COLO668 (cell line): Measurements from ENCODE around the gene WDR64.
A peak's percentile ranks its signal among the peaks of the same experiment; 100 is the strongest.

Experiments used
- DNase-seq: peaks from one replicate; lab custom pipeline; 2025; ENCODE audit not compliant: unreplicated experiment; lab: John Stamatoyannopoulos, UW

WDR64 gene

DNA sequence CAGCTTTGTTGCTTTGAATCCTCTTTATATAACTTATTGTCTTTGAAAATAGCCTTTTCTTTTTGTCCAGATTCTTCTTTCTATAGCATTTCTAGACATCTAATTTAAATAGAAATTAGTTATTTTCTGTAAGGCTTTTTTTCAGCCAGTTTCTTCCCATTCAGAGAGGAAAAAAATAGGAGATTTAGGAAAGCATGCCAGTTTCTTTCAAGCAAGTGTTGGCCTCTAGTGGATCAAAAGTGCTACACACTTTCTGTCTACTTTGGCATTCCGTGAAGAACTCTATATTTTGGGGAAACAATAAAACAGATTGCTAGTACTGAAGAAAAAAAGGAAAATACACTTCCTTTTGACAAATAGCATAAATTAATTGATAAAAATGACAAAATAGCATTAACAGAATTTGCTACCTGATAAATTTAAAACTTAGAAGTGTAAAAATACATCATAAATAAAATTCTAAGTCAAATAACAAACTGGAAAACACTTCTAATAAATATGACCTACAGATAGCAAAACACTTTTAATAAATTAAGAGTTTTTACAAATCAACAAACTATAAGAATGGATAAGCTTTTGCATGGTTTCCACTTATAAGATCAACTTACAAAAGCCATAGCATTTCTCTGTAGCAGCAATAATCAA is 182.8 kb downstream of the WDR64 start:
- DNase-seq: no peak

DNA sequence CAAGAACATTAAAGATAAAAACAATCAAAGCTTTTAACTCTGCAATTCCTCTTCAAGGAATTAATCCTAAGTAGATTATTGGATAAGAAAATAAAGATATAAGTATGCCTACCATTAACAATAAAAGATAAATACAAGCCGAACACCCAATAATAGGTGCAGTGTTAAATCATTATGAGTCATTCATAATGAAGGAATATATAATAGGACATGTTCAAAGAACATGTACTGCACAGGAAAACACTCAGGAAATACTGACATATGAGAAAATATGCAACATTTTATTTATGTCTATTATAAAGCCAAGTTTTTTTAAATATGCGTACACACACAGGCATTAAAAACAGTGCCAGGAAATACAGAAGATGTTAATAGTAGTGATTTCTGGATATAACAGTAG is 184.9 kb downstream of the WDR64 start:
- DNase-seq: no peak

DNA sequence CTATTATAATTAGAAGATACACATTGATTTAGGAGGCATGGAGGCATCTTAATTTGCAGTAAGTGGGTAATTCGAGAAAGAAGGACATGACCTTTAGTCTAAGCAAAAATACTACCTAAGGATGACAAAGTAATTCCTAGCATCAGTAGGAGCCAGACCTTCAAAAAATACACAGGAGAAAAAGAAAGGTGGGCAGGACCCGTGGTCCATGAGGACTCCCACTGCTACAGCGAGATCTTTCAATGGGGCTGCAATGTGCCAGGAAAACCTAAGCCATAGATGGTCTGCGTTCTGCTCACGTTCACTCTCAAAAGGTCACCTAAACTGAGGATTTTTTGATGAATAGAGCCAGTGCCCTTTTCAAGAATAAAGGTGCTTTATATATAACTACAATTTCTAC is 185.3 kb downstream of the WDR64 start:
- no peak for DNase-seq

DNA sequence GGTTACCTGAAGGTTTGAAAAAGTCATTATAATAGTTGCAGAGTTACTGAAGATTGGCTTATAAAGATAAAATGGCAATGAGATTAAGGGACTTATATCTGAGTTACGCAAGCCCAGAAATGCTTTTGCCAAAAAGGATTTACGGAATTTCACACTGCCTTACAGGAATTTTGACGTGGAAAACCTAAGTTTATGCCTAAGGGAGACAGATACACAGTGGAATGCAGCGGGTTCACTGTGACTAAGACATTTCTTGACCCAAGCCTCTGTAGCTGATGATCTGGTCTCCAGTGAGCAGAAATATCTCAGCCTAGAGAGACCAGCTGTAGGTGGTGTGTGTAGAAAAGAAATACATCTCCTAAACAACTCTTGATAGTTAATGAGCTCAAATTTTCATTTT is 185.8 kb downstream of the WDR64 start:
- DNase-seq: no peak

DNA sequence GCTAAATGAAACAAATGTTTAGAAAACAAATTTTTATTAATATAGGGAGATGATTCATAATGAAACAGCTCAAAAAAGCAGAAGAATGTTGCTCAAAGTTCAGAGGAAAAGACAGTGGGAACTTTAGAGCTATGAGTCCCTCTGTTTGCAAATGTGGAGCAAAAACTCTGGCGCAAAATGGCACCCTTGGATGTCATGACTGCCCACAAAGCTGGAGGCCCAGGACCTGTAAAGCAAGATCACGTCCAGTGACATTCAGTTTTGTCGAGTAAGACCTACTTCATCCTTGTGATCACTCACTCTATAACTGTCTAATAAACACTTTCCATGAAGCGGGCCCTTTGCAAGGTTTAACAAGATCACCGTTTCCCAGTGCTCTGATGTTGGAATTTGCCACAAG is 186.8 kb downstream of the WDR64 start:
- no peak for DNase-seq

DNA sequence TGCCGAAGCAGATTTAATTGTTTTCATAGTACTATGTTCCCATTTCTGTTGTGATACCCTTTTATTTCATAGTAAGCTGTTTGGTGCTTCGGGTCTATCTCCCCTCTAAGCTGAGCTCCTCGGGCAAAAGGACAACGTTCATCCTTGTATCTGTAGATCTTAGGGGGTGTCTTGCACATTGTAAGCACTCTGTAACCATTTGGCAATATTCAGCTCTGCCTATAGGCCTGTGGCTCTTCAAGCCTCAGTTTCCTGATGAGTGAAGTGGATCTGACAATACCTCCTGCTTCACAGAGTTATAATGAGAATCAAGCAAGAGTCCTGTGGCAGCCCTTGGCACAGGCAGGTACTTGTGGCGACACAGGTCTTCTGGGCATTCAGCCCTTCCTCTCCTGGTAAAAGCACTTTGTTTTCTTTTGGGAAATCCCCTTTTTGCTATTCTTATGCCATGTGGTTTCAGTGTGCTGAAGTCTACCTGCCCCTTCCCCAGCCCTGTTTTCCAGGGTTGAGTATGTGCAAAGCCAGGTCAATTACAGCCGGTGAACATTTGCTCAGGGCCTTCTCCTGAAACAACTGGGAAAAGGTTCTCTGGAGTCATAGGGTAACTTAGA is 187.4 kb downstream of the WDR64 start:
- DNase-seq: no peak

DNA sequence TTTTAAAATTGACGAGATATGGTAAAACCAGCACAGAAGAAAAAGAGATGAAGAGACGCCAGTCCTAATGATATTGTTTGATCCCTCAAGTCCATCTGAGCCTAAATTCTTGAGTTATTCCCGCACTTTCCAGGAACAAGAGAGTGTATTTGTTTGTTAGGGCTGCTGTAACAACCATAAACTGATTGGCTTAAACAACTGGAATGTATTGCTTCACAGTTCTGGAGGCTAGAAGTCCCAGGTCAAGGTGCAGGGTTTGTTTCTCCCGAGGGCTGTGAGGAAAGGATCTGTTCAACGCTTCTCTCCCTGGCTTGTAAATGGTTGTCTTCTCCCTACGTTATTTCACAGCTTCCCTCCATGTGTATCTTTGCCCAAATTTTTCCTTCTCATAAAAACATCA is 188.1 kb downstream of the WDR64 start:
- DNase-seq: no peak

DNA sequence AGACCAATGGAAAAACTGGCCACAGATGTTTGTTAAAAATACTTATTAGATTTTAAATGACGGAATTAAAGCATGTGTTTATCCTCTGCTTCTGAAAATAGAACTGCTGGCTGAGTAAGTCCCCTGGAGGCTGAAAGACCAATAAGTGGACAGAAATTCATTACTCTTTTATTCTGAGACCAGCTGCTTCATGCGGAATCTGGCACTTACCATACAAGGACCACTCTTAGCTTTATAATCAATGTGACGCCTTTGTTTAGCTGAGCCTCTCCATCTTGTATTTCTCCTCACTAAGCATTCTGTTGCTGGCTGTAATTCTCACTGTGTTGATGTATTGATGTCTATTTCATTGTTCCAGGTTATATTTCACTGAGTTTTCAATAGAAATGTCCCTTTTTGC is 189.6 kb downstream of the WDR64 start:
- DNase-seq: no peak

DNA sequence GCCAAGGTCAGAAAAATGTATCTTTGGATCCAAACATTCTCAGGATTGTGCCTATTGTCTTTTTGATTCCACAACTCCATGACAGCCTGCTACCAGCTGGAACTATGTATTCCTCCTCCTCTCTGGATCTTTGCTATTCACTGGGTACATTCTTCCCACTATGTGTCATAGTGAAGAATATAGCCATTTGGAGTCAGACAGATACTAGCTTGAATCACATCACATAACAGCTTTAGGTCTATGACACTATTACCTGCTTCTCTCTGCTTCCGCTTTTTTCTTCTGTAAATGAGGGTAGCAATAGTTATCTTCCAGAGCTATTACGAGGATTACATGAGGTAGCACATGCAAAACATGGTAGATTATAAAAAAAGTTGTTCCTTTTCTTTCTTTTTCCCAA is 190.5 kb downstream of the WDR64 start:
- DNase-seq: no peak

DNA sequence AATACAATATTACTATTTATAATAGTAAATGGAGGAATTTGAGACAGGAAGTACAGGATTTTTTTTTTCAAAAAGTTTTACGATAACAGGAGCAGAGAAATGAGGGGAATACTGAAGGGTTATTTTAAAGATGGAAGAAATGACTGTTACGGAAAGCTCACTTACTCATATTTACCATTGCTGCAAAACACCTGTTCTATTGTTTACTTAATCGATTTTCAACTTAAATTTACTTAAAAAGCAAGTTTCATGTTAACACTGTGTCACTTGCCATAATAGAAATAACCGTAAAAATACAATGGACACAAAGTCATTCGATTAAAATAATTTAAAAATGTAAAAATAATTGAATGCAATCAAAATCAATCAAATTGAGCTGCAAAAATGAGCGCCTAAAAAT is 192.5 kb downstream of the WDR64 start:
- DNase-seq: no peak

DNA sequence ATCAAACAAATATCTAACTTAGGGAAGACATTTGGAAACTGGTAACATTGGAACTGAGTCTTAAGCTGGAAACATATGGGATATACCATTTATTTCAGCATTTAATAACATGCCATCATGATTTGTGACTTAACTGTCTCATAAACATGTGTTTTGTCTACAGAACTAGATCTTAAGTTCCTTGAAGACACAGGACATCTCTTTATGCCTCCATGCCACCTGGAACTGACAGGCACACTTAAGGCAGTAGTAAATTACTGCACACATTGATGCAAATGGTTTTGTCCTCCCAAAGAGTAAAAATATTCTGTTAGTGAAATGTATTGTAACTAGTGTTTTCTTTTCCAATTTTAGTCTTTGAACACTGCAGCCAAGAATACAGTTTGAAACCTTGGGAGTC is 194.3 kb downstream of the WDR64 start:
- DNase-seq: no peak

DNA sequence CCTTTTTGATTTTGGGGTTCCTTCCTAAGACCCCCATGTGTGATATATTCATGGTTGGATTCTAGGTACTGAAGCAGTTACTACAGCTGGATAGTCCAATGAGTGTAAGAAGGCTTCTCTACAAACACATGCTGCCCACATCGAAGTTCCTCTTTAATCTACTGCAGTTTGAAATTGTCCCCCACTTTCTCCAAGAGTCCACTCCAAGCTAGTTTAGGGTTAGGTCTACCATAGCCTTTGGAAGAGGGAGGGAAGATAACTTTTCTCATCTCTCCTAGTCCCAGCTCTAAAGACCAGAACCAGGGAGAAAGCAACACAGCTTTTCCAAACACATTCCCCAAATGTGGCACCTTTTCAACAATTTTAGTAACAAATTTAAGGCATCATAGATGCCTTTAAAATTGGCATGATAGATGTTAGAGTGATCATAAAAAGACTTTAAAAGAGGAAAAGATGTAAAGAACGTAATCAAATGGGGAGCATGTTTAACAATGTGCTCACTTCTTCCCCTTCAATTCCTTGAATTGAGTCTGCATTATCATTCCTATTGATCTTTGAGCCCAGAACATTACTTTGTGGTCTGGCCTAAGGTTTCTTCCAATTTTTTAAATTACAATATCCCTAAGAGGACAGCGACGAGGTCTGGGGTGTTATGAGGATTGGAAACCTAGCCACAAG is 194.9 kb downstream of the WDR64 start:
- DNase-seq: no peak

DNA sequence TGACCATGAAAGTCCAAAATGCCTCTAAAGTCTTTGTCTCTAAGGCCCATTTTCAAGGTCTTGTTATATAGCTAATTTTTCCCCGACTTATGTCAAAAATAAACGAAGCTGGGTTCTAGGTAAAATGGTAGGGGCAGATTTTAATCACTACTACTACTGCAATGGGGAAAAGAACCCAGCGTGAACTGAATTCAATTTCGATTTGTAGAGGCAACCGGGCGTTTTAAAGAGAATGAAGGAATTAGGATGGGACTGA is 195.4 kb downstream of the WDR64 start:
- no peak for DNase-seq

DNA sequence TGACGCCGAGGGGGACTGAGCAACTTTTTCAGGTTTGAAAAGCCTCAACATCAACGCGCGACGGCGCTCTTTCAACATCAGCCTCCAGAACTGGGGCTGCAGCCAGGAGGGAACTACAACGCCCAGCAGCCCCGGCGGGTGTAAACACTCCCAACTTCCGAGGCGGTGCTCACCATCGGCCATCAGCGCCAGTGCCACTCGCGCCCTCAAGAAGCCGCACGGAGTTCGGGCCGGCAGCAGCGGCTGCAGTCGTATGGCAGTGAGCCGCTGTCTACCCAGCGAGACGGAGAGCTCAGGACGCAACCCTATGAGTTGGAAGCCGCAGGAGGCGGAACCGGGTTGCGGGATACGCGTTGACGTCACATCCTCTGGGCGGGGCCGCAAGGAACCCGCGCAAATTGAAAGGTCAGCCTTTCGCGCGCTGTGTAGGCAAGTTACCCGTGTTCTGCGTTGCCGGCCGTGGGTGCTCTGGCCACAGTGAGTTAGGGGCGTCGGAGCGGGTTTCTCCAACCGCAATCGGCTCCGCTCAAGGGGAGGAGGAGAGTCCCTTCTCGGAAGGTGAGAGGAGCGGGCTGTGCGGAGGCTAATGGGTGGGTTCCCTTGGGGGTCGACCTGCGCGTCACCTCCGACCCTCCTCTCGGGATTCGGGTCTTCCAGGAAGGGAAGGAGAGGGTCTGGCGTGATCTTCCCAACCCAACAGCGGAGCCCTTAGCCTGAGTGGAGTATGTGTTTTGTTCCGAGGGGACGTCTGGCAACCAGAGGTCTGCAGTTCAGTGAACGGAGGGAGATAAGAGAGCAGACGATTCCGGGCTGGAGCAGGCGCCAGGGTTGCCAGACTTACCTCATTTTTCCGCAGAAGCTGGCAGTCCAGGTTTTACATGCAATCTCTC is 196.0 kb downstream of the WDR64 start, which contains the start of gene EXO1:
TSS of gene EXO1 (plus strand) at position 409 of the 890 bp plus-strand sequence. CDS start 2,222 bp downstream, outside the sequence.
- DNase-seq: peak; percentile 96

DNA sequence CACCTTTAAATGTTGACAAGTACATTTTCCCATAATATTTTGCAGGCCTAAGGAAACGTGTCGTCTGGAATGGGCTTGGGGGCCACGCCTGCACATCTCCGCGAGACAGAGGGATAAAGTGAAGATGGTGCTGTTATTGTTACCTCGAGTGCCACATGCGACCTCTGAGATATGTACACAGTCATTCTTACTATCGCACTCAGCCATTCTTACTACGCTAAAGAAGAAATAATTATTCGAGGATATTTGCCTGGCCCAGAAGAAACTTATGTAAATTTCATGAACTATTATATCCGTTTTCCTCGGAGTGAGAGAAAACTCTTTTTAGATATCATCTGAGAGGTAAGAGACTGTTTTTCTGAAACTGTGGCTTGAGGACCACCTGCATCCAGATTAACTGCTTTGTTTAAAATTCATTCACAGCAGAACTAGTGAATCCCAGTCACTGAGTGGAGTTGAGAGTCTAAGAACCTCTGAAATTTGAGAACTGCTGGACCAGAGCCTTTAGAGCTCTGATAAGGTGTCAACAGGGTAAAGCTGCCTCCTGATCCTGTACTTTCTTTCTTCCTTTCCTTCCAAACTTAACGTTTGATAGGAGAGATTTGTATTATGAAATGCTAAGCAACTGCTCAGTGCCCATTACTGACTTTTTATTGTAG is 196.7 kb downstream of the WDR64 start:
- DNase-seq: no peak

DNA sequence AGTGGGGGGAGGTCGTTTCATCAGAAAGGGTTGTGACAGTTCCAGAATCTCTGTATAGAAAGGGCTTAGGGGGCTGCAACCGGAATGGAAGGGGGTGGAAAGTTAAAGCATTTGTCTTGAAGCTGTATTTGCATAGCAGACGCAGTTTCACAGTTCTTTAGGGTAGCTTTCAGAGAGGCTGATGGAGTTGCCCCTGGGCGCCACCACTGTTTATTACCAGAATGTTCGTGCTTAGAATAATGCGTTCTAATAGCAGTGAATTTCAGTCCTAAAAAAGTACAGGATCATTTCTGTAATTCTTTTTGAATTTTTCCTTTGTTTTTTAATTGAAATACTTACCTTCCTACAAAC is 197.2 kb downstream of the WDR64 start:
- no peak for DNase-seq
